Measurements from ENCODE around the gene TMPRSS15.

DNA sequence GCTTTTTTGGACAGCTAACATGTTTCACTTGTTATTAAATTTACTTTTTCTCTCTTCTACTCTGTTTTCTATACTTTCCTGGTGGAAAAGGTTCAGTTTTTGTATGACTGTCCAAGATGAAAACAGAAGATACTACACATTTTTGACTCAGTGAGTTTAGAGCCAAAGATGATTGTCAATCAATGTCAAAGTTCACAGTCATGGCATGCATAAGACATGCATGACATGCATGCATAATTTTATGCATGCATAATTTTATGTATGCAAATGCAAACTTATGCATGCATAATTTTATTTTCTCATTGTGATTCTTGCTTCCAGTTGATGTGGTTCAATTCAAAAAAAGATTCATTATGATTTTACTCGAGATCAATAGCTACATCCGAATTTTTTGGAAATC, 48.1 kb upstream of the TMPRSS15 start:
- TF ChIP-seq, protein P1, sequence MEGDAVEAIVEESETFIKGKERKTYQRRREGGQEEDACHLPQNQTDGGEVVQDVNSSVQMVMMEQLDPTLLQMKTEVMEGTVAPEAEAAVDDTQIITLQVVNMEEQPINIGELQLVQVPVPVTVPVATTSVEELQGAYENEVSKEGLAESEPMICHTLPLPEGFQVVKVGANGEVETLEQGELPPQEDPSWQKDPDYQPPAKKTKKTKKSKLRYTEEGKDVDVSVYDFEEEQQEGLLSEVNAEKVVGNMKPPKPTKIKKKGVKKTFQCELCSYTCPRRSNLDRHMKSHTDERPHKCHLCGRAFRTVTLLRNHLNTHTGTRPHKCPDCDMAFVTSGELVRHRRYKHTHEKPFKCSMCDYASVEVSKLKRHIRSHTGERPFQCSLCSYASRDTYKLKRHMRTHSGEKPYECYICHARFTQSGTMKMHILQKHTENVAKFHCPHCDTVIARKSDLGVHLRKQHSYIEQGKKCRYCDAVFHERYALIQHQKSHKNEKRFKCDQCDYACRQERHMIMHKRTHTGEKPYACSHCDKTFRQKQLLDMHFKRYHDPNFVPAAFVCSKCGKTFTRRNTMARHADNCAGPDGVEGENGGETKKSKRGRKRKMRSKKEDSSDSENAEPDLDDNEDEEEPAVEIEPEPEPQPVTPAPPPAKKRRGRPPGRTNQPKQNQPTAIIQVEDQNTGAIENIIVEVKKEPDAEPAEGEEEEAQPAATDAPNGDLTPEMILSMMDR (IDR thresholded peaks at IDR 0.05) = no peak
- TF ChIP-seq EZH2 (IDR thresholded peaks at IDR 0.05) (no peak), EZH2phosphoT487 (IDR thresholded peaks at IDR 0.05) (no peak)
